Measurements from ENCODE around the gene DGCR2.
"Not testable (repeated sequence)": the region's sequence is repeated elsewhere in the genome, so short reads cannot be mapped to it uniquely, and the experiment has no call there.

DNA sequence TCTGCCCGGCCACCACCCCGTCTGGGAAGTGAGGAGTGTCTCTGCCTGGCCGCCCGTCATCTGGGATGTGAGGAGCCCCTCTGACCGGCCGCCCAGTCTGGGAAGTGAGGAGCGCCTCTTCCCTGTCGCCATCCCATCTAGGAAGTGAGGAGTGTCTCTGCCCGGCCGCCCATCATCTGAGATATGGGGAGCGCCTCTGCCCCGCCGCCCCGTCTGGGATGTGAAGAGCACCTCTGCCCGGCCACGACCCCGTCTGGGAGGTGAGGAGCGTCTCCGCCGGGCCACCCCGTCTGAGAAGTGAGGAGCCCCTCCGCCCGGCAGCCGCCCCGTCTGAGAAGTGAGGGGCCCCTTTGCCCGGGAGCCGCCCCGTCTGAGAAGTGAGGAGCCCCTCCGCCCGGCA is 38.1 kb downstream of the DGCR2 start:
- not testable (repeated sequence) for TF ChIP-seq EZH2phosphoT487 (IDR thresholded peaks at IDR 0.05; ENCODE audit: unreplicated experiment); CREB1 (CRISPR knock-in tag; IDR thresholded peaks at IDR 0.05; ENCODE audit: low read depth); POLR2AphosphoS5 (IDR thresholded peaks at IDR 0.05; ENCODE audit: low read depth); EZH2 (IDR thresholded peaks at IDR 0.05; ENCODE audit: low read depth, unreplicated experiment); ZNF114 (CRISPR knock-in tag; IDR thresholded peaks at IDR 0.05); ZNF331 (CRISPR knock-in tag; IDR thresholded peaks at IDR 0.05; ENCODE audit: low read depth)
- TF ChIP-seq, protein P1, sequence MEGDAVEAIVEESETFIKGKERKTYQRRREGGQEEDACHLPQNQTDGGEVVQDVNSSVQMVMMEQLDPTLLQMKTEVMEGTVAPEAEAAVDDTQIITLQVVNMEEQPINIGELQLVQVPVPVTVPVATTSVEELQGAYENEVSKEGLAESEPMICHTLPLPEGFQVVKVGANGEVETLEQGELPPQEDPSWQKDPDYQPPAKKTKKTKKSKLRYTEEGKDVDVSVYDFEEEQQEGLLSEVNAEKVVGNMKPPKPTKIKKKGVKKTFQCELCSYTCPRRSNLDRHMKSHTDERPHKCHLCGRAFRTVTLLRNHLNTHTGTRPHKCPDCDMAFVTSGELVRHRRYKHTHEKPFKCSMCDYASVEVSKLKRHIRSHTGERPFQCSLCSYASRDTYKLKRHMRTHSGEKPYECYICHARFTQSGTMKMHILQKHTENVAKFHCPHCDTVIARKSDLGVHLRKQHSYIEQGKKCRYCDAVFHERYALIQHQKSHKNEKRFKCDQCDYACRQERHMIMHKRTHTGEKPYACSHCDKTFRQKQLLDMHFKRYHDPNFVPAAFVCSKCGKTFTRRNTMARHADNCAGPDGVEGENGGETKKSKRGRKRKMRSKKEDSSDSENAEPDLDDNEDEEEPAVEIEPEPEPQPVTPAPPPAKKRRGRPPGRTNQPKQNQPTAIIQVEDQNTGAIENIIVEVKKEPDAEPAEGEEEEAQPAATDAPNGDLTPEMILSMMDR (conservative IDR thresholded peaks at IDR 0.05; ENCODE audit: low read depth in 2 of 2), result not testable (repeated sequence)
- TF ChIP-seq, protein P2, sequence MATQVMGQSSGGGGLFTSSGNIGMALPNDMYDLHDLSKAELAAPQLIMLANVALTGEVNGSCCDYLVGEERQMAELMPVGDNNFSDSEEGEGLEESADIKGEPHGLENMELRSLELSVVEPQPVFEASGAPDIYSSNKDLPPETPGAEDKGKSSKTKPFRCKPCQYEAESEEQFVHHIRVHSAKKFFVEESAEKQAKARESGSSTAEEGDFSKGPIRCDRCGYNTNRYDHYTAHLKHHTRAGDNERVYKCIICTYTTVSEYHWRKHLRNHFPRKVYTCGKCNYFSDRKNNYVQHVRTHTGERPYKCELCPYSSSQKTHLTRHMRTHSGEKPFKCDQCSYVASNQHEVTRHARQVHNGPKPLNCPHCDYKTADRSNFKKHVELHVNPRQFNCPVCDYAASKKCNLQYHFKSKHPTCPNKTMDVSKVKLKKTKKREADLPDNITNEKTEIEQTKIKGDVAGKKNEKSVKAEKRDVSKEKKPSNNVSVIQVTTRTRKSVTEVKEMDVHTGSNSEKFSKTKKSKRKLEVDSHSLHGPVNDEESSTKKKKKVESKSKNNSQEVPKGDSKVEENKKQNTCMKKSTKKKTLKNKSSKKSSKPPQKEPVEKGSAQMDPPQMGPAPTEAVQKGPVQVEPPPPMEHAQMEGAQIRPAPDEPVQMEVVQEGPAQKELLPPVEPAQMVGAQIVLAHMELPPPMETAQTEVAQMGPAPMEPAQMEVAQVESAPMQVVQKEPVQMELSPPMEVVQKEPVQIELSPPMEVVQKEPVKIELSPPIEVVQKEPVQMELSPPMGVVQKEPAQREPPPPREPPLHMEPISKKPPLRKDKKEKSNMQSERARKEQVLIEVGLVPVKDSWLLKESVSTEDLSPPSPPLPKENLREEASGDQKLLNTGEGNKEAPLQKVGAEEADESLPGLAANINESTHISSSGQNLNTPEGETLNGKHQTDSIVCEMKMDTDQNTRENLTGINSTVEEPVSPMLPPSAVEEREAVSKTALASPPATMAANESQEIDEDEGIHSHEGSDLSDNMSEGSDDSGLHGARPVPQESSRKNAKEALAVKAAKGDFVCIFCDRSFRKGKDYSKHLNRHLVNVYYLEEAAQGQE (IDR thresholded peaks at IDR 0.05; ENCODE audit: unreplicated experiment), result not testable (repeated sequence)

All from GM23338 (cell line).